Hindlimb muscle (tissue), 1 donor: Measurements from ENCODE around the gene OSBPL3. TPM values are rescaled to one million over a fixed set of nuclear protein-coding genes. Genes with fewer than 3 reads are reported as not detected.
"Not testable (repeated sequence)": the region's sequence is repeated elsewhere in the genome, so short reads cannot be mapped to it uniquely, and the experiment has no call there.

Experiments
- DNase-seq: peaks from one replicate; pipeline ENCODE4 v3.0.0-alpha.2; 2013
- polyA plus RNA-seq: library from polyadenylated mRNA; unstranded; fragments of 120-200 nt; gene quantifications from one replicate; pipeline ENCODE4 v1.2.1, GENCODE V29; 2013; ENCODE audit not compliant: insufficient read length

OSBPL3 gene
- polyA plus RNA-seq, 1 donor = 3.1 TPM

- DNase-seq = no peak
Measured at GRCh38 chr7:24917510-24918239, 62.3 kb downstream of the OSBPL3 start.

GRCh38 chr7:24916463-24917040, 63.4 kb downstream of the OSBPL3 start:
- no peak for DNase-seq

- DNase-seq = no peak
Measured at GRCh38 chr7:24914465-24914859, 65.5 kb downstream of the OSBPL3 start.

GRCh38 chr7:24913801-24914464, 66.0 kb downstream of the OSBPL3 start:
- no peak for DNase-seq

- no peak for DNase-seq
Measured at GRCh38 chr7:24912874-24913514, 67.0 kb downstream of the OSBPL3 start.

- DNase-seq = no peak
Measured at GRCh38 chr7:24912424-24912823, 67.6 kb downstream of the OSBPL3 start.

- DNase-seq = no peak
Measured at GRCh38 chr7:24911213-24911603, 68.8 kb downstream of the OSBPL3 start.

GRCh38 chr7:24910551-24911212, 69.3 kb downstream of the OSBPL3 start:
- no peak for DNase-seq

- no peak for DNase-seq
Measured at GRCh38 chr7:24908727-24909126, 71.3 kb downstream of the OSBPL3 start.

- DNase-seq = no peak
Measured at GRCh38 chr7:24908166-24908565, 71.8 kb downstream of the OSBPL3 start.

GRCh38 chr7:24907311-24907886, 72.6 kb downstream of the OSBPL3 start:
- DNase-seq = no peak

- DNase-seq = no peak
Measured at GRCh38 chr7:24905996-24906770, 73.8 kb downstream of the OSBPL3 start.

- not testable (repeated sequence) for DNase-seq
Measured at GRCh38 chr7:24903992-24904391, 76.0 kb downstream of the OSBPL3 start.

GRCh38 chr7:24903559-24903958, 76.4 kb downstream of the OSBPL3 start:
- DNase-seq = no peak

- DNase-seq = no peak
Measured at GRCh38 chr7:24902931-24903330, 77.0 kb downstream of the OSBPL3 start.

- DNase-seq = no peak
Measured at GRCh38 chr7:24902276-24902675, 77.7 kb downstream of the OSBPL3 start.

GRCh38 chr7:24899905-24900304, 80.1 kb downstream of the OSBPL3 start:
- no peak for DNase-seq

- no peak for DNase-seq
Measured at GRCh38 chr7:24899161-24899560, 80.8 kb downstream of the OSBPL3 start.

GRCh38 chr7:24898691-24899090, 81.3 kb downstream of the OSBPL3 start:
- DNase-seq = no peak

- no peak for DNase-seq
Measured at GRCh38 chr7:24896031-24896501, 83.9 kb downstream of the OSBPL3 start.

GRCh38 chr7:24894429-24895221, 85.4 kb downstream of the OSBPL3 start:
- DNase-seq = no peak
